Left kidney (tissue), 2 donors: ENCODE measurements around the gene INSYN2B. TPM values are rescaled to one million over a fixed set of nuclear protein-coding genes. Genes with fewer than 3 reads are reported as not detected.

Experiments
- DNase-seq: peaks from one replicate; pipeline ENCODE4 v3.0.0-alpha.2; 2013
- polyA plus RNA-seq: library from polyadenylated mRNA; unstranded; fragments of 120-200 nt; gene quantifications from one replicate; pipeline ENCODE4 v1.2.1, GENCODE V29; 2013; ENCODE audit not compliant: insufficient read length

The INSYN2B gene
- polyA plus RNA-seq, 1 donor: 1.7 TPM

DNA sequence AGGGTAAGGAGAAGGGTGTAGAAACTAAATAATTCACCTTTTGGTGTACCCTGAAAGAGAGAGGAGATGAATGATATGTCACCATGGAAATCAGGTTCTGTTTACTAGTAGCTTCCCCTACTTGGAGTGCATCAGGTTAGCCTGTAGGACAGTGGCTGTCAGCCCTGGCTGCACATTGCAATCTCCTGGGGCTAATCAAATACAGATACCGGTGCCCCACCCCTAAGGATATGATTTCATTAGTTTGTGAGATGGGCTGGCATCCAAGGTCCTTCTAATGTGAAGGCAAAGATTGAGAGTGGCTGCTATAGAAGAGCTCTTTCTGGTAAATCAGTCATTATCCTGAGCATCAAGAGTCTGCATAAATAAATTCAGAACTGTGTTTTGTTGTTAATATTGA, 47.2 kb downstream of the INSYN2B start:
- DNase-seq: no peak

DNA sequence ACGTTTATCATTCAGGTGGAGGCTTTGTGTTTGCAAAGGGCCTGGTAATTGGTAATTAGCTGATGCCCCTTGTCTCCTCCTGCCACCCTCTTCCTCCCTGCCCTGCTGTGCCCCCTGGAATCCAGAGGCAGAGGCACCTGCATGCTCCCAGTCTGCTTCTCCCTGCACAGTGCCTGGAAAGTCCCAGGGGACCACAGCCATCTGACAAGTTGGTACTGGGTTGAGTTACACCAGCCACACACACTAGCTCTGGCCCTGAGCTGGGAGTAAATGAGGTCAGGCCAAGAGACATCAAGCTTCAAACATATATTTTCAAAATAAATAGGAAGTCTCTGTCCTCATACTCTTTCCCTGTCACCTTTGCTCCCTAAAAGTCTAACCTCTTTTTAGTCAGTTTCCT, 56.3 kb downstream of the INSYN2B start:
- DNase-seq: no peak

DNA sequence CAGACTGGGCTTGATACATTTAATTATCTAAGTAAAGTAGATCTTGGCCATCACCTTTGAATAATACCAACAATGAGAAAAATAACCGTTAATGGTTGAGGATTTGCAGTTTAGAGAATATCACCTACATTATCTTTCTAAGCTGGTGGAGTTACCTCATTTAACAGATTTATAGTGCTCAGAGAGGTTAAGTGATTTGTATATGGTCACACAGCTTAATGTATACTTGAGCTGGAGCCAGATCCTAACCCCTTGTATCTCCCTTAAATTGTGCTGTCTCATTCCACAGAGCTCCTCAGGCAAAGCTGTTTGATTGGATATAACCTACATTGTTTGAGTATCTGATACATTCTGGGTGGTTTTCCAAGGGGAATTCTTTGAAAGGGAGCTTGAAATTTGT, 57.8 kb downstream of the INSYN2B start:
- no peak for DNase-seq

- no peak for DNase-seq
Measured at GRCh38 chr5:169921949-169922348, 58.3 kb downstream of the INSYN2B start.

- no peak for DNase-seq
Measured at GRCh38 chr5:169921384-169921783, 58.9 kb downstream of the INSYN2B start.

- no peak for DNase-seq
Measured at GRCh38 chr5:169920474-169920873, 59.8 kb downstream of the INSYN2B start.

- no peak for DNase-seq
Measured at GRCh38 chr5:169918228-169918627, 62.1 kb downstream of the INSYN2B start.

- DNase-seq: no peak
Measured at GRCh38 chr5:169917500-169917899, 62.8 kb downstream of the INSYN2B start.

DNA sequence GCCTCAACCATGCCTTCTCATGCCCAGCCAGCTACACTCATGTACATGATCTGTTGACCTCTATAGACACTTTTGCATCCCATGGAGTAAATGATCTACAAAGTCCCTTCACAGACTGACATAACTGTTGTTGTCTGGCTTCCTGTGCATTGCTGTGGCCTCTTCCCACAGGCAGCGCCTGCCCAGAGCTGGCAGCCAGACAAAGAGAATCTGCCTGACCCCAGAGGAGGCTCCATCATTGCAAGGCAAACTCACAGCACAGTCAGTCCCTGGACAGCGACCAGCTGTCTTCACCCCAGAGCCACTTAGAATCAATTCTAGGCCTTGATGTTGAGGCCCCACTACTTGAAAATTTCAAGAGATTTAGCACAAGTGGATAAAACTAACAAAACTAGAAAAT, 65.5 kb downstream of the INSYN2B start:
- DNase-seq: peak; percentile 33

DNA sequence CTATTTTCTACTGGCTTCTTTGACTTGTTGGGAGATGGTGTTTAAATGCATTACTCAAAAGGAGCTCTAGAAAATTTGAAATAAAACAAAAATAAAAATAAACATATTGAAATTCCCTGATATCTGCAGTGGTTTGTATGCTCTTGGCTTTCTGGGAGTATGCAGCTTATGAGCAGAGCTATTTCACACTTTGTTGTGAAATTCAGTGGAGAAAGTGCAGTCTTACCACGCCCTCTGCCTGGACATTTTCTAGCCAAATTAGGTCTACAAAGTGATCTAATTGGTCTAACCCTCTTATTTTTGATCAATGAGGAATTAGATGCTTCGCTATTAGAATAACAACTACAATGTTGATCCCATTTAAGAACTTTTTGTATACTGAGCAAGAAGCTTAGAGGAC, 66.8 kb downstream of the INSYN2B start:
- DNase-seq: no peak

DNA sequence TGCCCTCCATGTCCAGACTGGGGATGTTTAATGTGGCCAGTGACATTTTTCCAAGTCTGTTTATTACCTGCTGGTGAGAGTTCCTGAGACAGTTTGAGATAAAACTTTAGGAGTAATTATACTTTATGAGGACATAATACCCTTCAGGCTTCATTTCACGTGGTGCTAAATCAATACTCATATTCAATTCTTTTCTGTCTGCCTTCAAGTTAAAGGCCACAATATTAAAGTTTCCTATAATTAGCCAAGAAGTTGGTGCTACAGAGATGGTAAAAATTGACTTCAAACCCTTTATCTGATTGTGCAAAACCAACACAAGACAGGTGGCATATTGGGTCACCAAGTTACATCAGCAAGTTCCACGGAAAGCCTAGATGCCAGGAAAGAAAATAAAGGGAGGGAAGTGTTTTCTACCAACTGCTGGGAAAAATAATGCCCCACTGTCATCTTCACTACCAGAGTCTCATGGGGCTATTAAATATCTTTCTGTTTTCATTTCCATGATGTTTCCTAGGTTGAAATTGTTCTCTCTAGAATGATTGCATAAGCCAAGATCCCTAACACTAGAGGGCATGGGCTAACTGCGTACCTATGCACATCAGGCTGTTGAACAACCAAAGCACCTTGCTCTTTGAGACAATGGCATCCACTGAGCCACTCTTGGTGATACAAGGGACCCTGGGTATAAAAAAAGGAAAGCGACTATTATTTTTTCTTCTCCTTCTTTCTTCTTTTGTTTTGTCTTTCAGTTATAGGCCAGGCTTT, 68.7 kb downstream of the INSYN2B start:
- no peak for DNase-seq

DNA sequence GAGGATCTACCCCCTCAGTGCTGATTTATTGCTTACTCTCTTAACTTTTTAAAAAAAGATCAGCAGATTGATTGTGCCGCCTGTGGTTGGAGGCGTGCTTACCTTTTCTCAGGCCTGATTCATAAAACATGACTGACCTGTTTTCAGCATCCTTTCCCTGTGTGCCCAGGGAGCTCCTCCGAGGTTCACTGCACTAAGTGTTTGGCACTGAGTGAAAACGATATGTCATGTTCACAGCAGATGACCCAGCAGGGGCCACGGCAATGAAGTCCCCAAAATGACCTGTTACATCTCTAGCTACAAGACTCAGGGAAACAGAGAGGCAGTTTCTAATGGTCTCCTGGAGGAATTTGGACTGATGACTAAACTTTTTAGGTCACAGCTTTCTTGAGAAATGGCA, 69.9 kb downstream of the INSYN2B start:
- DNase-seq: no peak

- no peak for DNase-seq
Measured at GRCh38 chr5:169909945-169910344, 70.3 kb downstream of the INSYN2B start.

DNA sequence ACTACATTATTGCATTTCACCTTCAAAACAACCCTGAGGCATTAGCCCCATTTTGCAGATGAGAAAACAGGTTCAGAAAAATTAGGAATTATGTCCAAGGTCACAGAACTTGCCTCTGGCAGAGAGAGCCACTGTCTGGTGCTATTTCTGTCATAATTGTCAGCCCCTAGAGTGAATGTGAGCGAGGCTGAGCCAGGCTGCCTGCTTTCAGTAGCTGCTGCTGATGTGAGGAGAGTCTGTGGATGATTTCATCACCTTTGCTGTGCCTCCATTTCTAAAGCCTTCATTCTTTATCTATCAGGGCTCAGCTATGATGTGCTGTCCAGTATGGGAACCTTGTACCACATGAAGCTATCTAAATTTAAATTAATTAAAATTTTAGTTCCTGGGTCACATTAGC, 71.4 kb downstream of the INSYN2B start:
- no peak for DNase-seq

GRCh38 chr5:169906745-169907649, 73.3 kb downstream of the INSYN2B start:
- DNase-seq: no peak

- DNase-seq: no peak
Measured at GRCh38 chr5:169905017-169905416, 75.3 kb downstream of the INSYN2B start.

- no peak for DNase-seq
Measured at GRCh38 chr5:169904508-169904907, 75.8 kb downstream of the INSYN2B start.

GRCh38 chr5:169904059-169904458, 76.2 kb downstream of the INSYN2B start:
- DNase-seq: no peak

- DNase-seq: no peak
Measured at GRCh38 chr5:169901896-169902295, 78.4 kb downstream of the INSYN2B start.

DNA sequence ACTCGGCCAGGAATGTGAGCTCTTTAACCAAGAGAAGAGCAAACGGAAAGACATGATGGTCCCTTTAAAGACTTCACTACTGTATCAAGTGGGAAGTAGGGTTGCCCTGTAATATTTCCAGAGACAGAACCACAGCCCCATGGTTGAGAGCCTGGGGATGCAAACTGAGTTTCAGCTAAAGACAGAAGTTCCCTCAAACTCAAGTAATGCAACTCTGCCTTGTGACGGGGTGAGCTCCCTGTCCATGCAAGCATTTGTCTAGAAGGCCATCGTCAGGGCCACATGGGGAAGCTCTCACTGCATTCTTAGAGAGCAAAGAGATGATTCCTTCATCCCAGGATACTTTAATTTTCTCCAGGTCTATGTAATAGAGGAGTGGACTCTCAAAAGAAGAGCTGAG, 82.8 kb downstream of the INSYN2B start:
- DNase-seq: no peak

GRCh38 chr5:169895926-169896325, 84.4 kb downstream of the INSYN2B start:
- DNase-seq: no peak

GRCh38 chr5:169893571-169893970, 86.7 kb downstream of the INSYN2B start:
- no peak for DNase-seq

- DNase-seq: no peak
Measured at GRCh38 chr5:169893010-169893409, 87.3 kb downstream of the INSYN2B start.
